Measurements from ENCODE around the gene CFAP73.

- TF ChIP-seq POLR2A (IDR thresholded peaks at IDR 0.05; ENCODE audit: low read depth, low read length): no peak
- TF ChIP-seq TAF1 (IDR thresholded peaks at IDR 0.05; ENCODE audit: borderline replicate concordance, low read depth, low read length): no peak
Measured at GRCh38 chr12:113106361-113106760, 43.2 kb upstream of the CFAP73 start.
